H1 (cell line): ENCODE measurements around the gene CPXM2. TPM values are rescaled to one million over a fixed set of nuclear protein-coding genes. Genes with fewer than 3 reads are reported as not detected.

Source experiments
- CTCF ChIA-PET: fragments of 300-600 bp; sonication (Branson Sonifier 250); formaldehyde crosslinking; loops from one replicate; lab custom pipeline; 2021; ENCODE audit not compliant: partially characterized antibody; lab: Charles Lee
- POLR2A ChIA-PET: fragments of 300-600 bp; sonication (Branson Sonifier 250); formaldehyde crosslinking; loops from one replicate; lab custom pipeline; 2021; ENCODE audit warnings: inconsistent platforms; ENCODE audit not compliant: partially characterized antibody; lab: Charles Lee
- DNase-seq, 2 experiments: peaks; one replicate each; pipeline versions ENCODE4 v3.0.0 to v3.0.0-alpha.2; 2010 to 2022; ENCODE audit warnings: low spot score in 2 of 2, low read depth in 1 of 2, mixed read lengths in 1 of 2
- FAIRE-seq: peaks from 2 replicates; lab custom pipeline; 2011; peaks lifted over from hg19 to GRCh38; lab: Jason Lieb, UNC
- H2AFZ ChIP-seq: 2 replicates; pipeline ENCODE4 v1.8.1; 2012; ENCODE audit warnings: low read length, inconsistent platforms
- H2AK5ac ChIP-seq: 2 replicates; pipeline ENCODE4 v1.6.1; 2013; ENCODE audit warnings: low read depth, low read length
- H2BK120ac ChIP-seq: replicated peaks from 2 replicates; pipeline ENCODE3; 2013; ENCODE audit warnings: low read depth, low read length, inconsistent platforms
- H2BK12ac ChIP-seq: 2 replicates; pipeline ENCODE4 v1.6.1; 2013; ENCODE audit warnings: low read depth, low read length
- H2BK15ac ChIP-seq: 2 replicates; pipeline ENCODE4 v1.6.1; 2013; ENCODE audit warnings: low read length
- H2BK20ac ChIP-seq: 2 replicates; pipeline ENCODE4 v1.6.1; 2013; ENCODE audit warnings: low read length
- H2BK5ac ChIP-seq: 2 replicates; pipeline ENCODE4 v1.6.1; 2013; ENCODE audit warnings: low read depth, low read length
- H3K14ac ChIP-seq: 2 replicates; pipeline ENCODE4 v1.6.1; 2013; ENCODE audit warnings: inconsistent platforms; ENCODE audit not compliant: insufficient read length
- H3K18ac ChIP-seq: 2 replicates; pipeline ENCODE4 v1.6.1; 2013; ENCODE audit warnings: low read length; ENCODE audit errors: extremely low read depth
- H3K23ac ChIP-seq: 2 replicates; pipeline ENCODE4 v1.6.1; 2013; ENCODE audit warnings: inconsistent platforms; ENCODE audit not compliant: insufficient read length
- H3K23me2 ChIP-seq: 2 replicates; pipeline ENCODE4 v1.6.1; 2013; ENCODE audit warnings: low read depth, low read length
- H3K27ac ChIP-seq: 2 replicates; pipeline ENCODE4 v1.6.1; 2011; ENCODE audit warnings: low read depth, low read length, inconsistent platforms
- H3K27me3 ChIP-seq, 4 experiments: replicated peaks in 1 of 4; 1 replicate in 1 of 4; 2 replicates in 3 of 4; pipeline versions ENCODE4 v1.6.1 to v1.8.1; 2011 to 2013; ENCODE audit warnings: low read length in 3 of 4, mild to moderate bottlenecking in 3 of 4, inconsistent platforms in 2 of 4, mixed read lengths in 2 of 4, moderate library complexity in 1 of 4; ENCODE audit not compliant: control insufficient read depth in 3 of 4, insufficient read depth in 3 of 4; ENCODE audit errors: extremely low read depth in 1 of 4
- H3K36me3 ChIP-seq, 4 experiments: 2 replicates each; pipeline versions ENCODE4 v1.6.1 to v1.8.1; 2011 to 2013; ENCODE audit warnings: mild to moderate bottlenecking in 4 of 4, low read length in 3 of 4, moderate library complexity in 2 of 4, control low read depth in 1 of 4, inconsistent platforms in 1 of 4; ENCODE audit not compliant: insufficient read depth in 4 of 4, control insufficient read depth in 2 of 4
- H3K4ac ChIP-seq: replicated peaks from 2 replicates; pipeline ENCODE3; 2013; ENCODE audit warnings: low read length, low read depth, mixed read lengths, inconsistent platforms; ENCODE audit not compliant: insufficient read length
- H3K4me1 ChIP-seq, 4 experiments: replicated peaks in 1 of 4; 1 replicate in 1 of 4; 2 replicates in 3 of 4; pipeline versions ENCODE4 v1.6.1 to v1.8.1; 2011 to 2013; ENCODE audit warnings: low read length in 3 of 4, inconsistent platforms in 2 of 4, mixed read lengths in 1 of 4; ENCODE audit not compliant: insufficient read depth in 4 of 4, control insufficient read depth in 3 of 4
- H3K4me2 ChIP-seq, 2 experiments: 2 replicates each; pipeline versions ENCODE4 v1.6.1 to v1.8.1; 2011 to 2013; ENCODE audit warnings: low read depth in 2 of 2, low read length in 2 of 2, control low read depth in 1 of 2, inconsistent platforms in 1 of 2, mild to moderate bottlenecking in 1 of 2; ENCODE audit not compliant: insufficient read depth in 1 of 2
- H3K4me3 ChIP-seq, 4 experiments: fragments of 200-600, 300-600 bp in 1 of 4; sonication (generic), shearing (Covaris generic), sonication (Bioruptor Twin) in 1 of 4; 2 replicates each; pipeline versions ENCODE4 v1.5.1 to v1.8.1; 2011 to 2016; ENCODE audit warnings: low read length in 4 of 4, low read depth in 3 of 4, control low read depth in 2 of 4, inconsistent platforms in 2 of 4, mild to moderate bottlenecking in 2 of 4, mixed read lengths in 1 of 4, moderate library complexity in 1 of 4; ENCODE audit not compliant: insufficient read depth in 2 of 4; ENCODE audit errors: extremely low read depth in 1 of 4
- H3K56ac ChIP-seq: replicated peaks from 2 replicates; pipeline ENCODE3; 2013; ENCODE audit warnings: low read depth, mild to moderate bottlenecking, mixed read lengths, low read length, inconsistent platforms; ENCODE audit not compliant: insufficient read length
- H3K79me1 ChIP-seq: 2 replicates; pipeline ENCODE4 v1.6.1; 2013; ENCODE audit warnings: low read depth, low read length, control low read depth
- H3K79me2 ChIP-seq, 2 experiments: 2 replicates each; pipeline versions ENCODE4 v1.6.1 to v1.8.1; 2012 to 2013; ENCODE audit warnings: low read length in 2 of 2, mild to moderate bottlenecking in 2 of 2, inconsistent platforms in 1 of 2; ENCODE audit not compliant: insufficient read depth in 2 of 2, control insufficient read depth in 1 of 2
- H3K9ac ChIP-seq, 4 experiments: replicated peaks in 1 of 4; 1 replicate in 1 of 4; 2 replicates in 3 of 4; pipeline versions ENCODE4 v1.6.1 to v1.8.1; 2011 to 2013; ENCODE audit warnings: low read depth in 3 of 4, low read length in 3 of 4, control low read depth in 2 of 4, mild to moderate bottlenecking in 2 of 4, moderate library complexity in 2 of 4, inconsistent platforms in 1 of 4; ENCODE audit errors: extremely low read depth in 1 of 4
- H3K9me3 ChIP-seq, 2 experiments: 2 replicates each; pipeline versions ENCODE4 v1.6.1 to v1.8.1; 2012 to 2013; ENCODE audit warnings: mild to moderate bottlenecking in 2 of 2, moderate library complexity in 2 of 2, control low read depth in 1 of 2, inconsistent platforms in 1 of 2, low read depth in 1 of 2, low read length in 1 of 2, mixed read lengths in 1 of 2; ENCODE audit not compliant: insufficient read depth in 2 of 2
- H4K20me1 ChIP-seq, 2 experiments: replicated peaks in 1 of 2; 2 replicates each; pipeline versions ENCODE3 to v1.8.1; 2011 to 2013; ENCODE audit warnings: inconsistent platforms in 2 of 2, low read length in 2 of 2, mild to moderate bottlenecking in 1 of 2; ENCODE audit not compliant: insufficient read depth in 2 of 2, control insufficient read depth in 1 of 2
- H4K5ac ChIP-seq: 2 replicates; pipeline ENCODE4 v1.6.1; 2013; ENCODE audit warnings: low read length, low read depth, mixed read lengths, inconsistent platforms; ENCODE audit not compliant: insufficient read length
- H4K8ac ChIP-seq: 2 replicates; pipeline ENCODE4 v1.8.0; 2013; ENCODE audit warnings: mild to moderate bottlenecking, moderate library complexity, low read length, inconsistent platforms; ENCODE audit not compliant: insufficient read depth; ENCODE audit errors: extremely low read depth
- H4K91ac ChIP-seq: replicated peaks from 2 replicates; pipeline ENCODE3; 2013; ENCODE audit warnings: low read length, mixed read lengths, inconsistent platforms; ENCODE audit not compliant: insufficient read length
- ASH2L ChIP-seq: fragments of 200-600, 300-600 bp; sonication (generic); IDR thresholded peaks from one replicate; pipeline ENCODE4 v1.7.1; 2017; ENCODE audit warnings: low read length
- CHD1 ChIP-seq: IDR thresholded peaks from 2 replicates; pipeline ENCODE4 v1.6.1; 2012; ENCODE audit warnings: low read depth, low read length, improper control_type of control experiment
- CREB1 ChIP-seq: IDR thresholded peaks from 2 replicates; pipeline ENCODE4 v1.6.1; 2012; ENCODE audit warnings: inconsistent platforms
- CTBP2 ChIP-seq: IDR thresholded peaks from 2 replicates; pipeline ENCODE4 v1.7.0; 2011; ENCODE audit warnings: borderline replicate concordance, mild to moderate bottlenecking, moderate library complexity, mixed read lengths, low read length; ENCODE audit not compliant: insufficient read depth, insufficient read length
- KDM5A ChIP-seq: fragments of 200-600 bp; IDR thresholded peaks from 2 replicates; pipeline ENCODE4 v1.7.1; 2012; ENCODE audit warnings: mild to moderate bottlenecking, low read length, inconsistent platforms, mixed read lengths
- NRF1 ChIP-seq: IDR thresholded peaks from 2 replicates; pipeline ENCODE4 v1.6.1; 2011; ENCODE audit warnings: mild to moderate bottlenecking, low read depth, low read length, improper control_type of control experiment
- POLR2AphosphoS5 ChIP-seq: IDR thresholded peaks from 2 replicates; pipeline ENCODE4 v1.6.1; 2011; ENCODE audit warnings: low read depth, low read length
- SAP30 ChIP-seq: fragments of 300-600 bp; sonication (generic); IDR thresholded peaks from 2 replicates; pipeline ENCODE4 v1.7.1; 2012; ENCODE audit warnings: low read length, moderate library complexity, mild to moderate bottlenecking, inconsistent platforms; ENCODE audit not compliant: insufficient read depth, insufficient replicate concordance
- TAF7 ChIP-seq: optimal IDR thresholded peaks from 2 replicates; pipeline ENCODE3; 2011; ENCODE audit warnings: low read depth, mild to moderate bottlenecking, inconsistent platforms, low read length, moderate library complexity, borderline replicate concordance
- WGBS, 2 experiments: shearing (Covaris generic) in 1 of 2; methylation state at CpG; one replicate each; pipeline versions ENCODE4 v1.1.6 to v1.1.7; 2013 to 2015; ENCODE audit warnings: low lambda C conversion rate in 2 of 2, mixed read lengths in 2 of 2, inconsistent platforms in 1 of 2, low coverage in 1 of 2, missing lambda C conversion rate in 1 of 2; ENCODE audit not compliant: insufficient replicate concordance in 2 of 2, insufficient coverage in 1 of 2, insufficient read length in 1 of 2; ENCODE audit errors: extremely low coverage in 1 of 2, missing lambda C conversion rate in 1 of 2; 5-methylcytosine and 5-hydroxymethylcytosine counted together
- polyA plus RNA-seq, 7 experiments: library from polyadenylated mRNA; depleted of rRNA in 3 of 7; stranded (reverse) in 5 of 7; unstranded in 2 of 7; fragments of >200 nt in 5 of 7; fragments of 200-250 nt in 2 of 7; gene quantifications; 1 replicate in 5 of 7; 2 replicates in 1 of 7; 4 replicates in 1 of 7; pipeline versions ENCODE4 v1.2.1 to v1.2.3, GENCODE V29; 2011 to 2013; ENCODE audit warnings: missing spikeins in 2 of 7, mixed read lengths in 2 of 7
- total RNA-seq: library from RNA; stranded (reverse); fragmentation: NEBNext Ultra II Directional; extraction: Animal tissue kit (Norgen Biotek cat#: 25700); gene quantifications from 2 replicates; pipeline ENCODE4 v1.2.1, GENCODE V29; 2021
- TF ChIP-seq, protein P1 (sequence below), 3 experiments: IDR thresholded peaks; 1 replicate in 2 of 3; 2 replicates in 1 of 3; pipeline versions ENCODE4 v1.5.1 to v1.6.1; 2011; ENCODE audit warnings: low read length in 3 of 3, mild to moderate bottlenecking in 3 of 3, inconsistent platforms in 2 of 3, low read depth in 1 of 3, moderate library complexity in 1 of 3; ENCODE audit not compliant: insufficient read depth in 1 of 3; ENCODE audit errors: control extremely low read depth in 1 of 3

The CPXM2 gene
- total and polyA plus RNA-seq, 2 of the 8 experiments (the other 6 are each of a cell fraction or from before 2014, with no cell fraction given) = 2.4 to 2.9 TPM

DNA sequence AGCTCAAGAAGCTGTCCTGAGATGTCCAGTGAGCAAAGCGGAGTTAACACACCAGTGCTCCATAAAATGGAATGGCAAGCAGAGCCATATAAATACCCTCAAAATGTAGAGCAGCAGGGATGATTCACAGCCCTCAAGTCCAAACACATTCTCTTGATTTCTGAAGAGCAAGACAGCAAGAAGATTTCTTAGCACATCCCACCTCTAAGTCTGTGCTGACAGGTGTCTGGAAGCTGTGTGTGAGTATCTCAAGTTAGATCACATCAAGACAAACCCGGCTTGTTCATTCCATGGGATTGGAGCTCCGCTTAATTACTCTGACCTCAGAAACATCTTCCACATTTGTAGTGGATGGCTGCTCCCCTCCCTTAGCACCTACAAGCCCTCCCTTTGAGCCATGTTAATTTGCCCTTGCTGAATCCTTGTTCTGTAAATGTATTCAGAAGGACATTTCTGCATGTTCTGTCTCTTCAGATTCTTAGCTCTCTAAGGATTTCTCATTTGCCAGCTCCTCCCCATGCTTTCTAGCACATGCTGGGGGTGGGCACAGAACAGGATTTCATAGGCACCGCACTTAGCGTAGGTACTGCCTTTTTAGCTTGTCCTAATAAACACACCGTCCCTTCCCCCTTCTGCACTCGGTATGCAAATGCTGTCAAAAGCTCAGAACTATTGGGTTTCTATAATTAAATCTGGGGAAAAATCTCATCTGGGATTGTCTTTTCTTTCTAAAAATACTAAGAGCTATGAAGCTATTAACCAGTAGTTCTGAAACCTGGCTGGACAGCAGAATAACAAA lies 112.7 kb downstream of the CPXM2 start:
- H3K56ac ChIP-seq = no peak overlapping the region
- no peak overlapping the region for H2BK12ac ChIP-seq
- H3K36me3 ChIP-seq = no peaks in the 10 kb centered on the region
- H2BK20ac ChIP-seq = no peak overlapping the region
- H4K91ac ChIP-seq = no peak overlapping the region
- H3K4ac ChIP-seq = no peak overlapping the region
- H3K18ac ChIP-seq = no peak overlapping the region
- 0 out of 4 replicates have a peak overlapping the region, but pooled peaks of 1 of the 2 experiments have one; percentile 4 for H3K4me2 ChIP-seq
- H3K79me1 ChIP-seq = no peaks in the 10 kb centered on the region
- H3K79me2 ChIP-seq = no peaks in the 10 kb centered on the region
- no peak overlapping the region for H4K8ac ChIP-seq
- no peak overlapping the region for H3K9ac ChIP-seq
- H4K5ac ChIP-seq = no peak overlapping the region
- POLR2A ChIA-PET = no interaction called here
- no peak overlapping the region for H2AK5ac ChIP-seq
- WGBS, 2 experiments = 76% methylated on average over 6 of the region's 7 CpGs; no CpG with 5 or more reads in 1 of the 2 experiments
- no peak overlapping the region for H2BK15ac ChIP-seq
- peaks cover 0 to 9% (median 6%) of the 10 kb centered on the region in 4 experiments; a peak in 3 of 7 replicates for H3K27me3 ChIP-seq
- H3K23me2 ChIP-seq = no peaks in the 10 kb centered on the region
- FAIRE-seq (no peak), DNase-seq (no peak)
- no peak overlapping the region for H2AFZ ChIP-seq
- H3K9me3 ChIP-seq = no peaks in the 10 kb centered on the region
- no peak overlapping the region for H2BK5ac ChIP-seq
- no peak overlapping the region for H3K23ac ChIP-seq
- CTCF ChIA-PET = interaction anchor here (0.6 to 1.4 kb wide), 5 partner anchors 10 to 196 kb away, joined by 3 to 5 read pairs (median 3); no protein-coding TSS in a partner anchor
- no peak overlapping the region for H2BK120ac ChIP-seq
- no peak overlapping the region for H3K27ac ChIP-seq
- H3K4me1 ChIP-seq = peaks cover 4 to 15% (median 10%) of the 10 kb centered on the region in 4 experiments; a peak in 6 of 7 replicates
- H3K14ac ChIP-seq = no peak overlapping the region
- H4K20me1 ChIP-seq = no peaks in the 10 kb centered on the region
- no peak overlapping the region for H3K4me3 ChIP-seq
- TF ChIP-seq TAF7 = no peak
- no peak for TF ChIP-seq CHD1
- TF ChIP-seq SAP30 = no peak
- TF ChIP-seq POLR2AphosphoS5 = no peak
- TF ChIP-seq CREB1 = no peak
- TF ChIP-seq NRF1 = no peak
- TF ChIP-seq, protein P1, sequence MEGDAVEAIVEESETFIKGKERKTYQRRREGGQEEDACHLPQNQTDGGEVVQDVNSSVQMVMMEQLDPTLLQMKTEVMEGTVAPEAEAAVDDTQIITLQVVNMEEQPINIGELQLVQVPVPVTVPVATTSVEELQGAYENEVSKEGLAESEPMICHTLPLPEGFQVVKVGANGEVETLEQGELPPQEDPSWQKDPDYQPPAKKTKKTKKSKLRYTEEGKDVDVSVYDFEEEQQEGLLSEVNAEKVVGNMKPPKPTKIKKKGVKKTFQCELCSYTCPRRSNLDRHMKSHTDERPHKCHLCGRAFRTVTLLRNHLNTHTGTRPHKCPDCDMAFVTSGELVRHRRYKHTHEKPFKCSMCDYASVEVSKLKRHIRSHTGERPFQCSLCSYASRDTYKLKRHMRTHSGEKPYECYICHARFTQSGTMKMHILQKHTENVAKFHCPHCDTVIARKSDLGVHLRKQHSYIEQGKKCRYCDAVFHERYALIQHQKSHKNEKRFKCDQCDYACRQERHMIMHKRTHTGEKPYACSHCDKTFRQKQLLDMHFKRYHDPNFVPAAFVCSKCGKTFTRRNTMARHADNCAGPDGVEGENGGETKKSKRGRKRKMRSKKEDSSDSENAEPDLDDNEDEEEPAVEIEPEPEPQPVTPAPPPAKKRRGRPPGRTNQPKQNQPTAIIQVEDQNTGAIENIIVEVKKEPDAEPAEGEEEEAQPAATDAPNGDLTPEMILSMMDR (IDR thresholded peaks at IDR 0.05; ENCODE audit: control extremely low read depth in 1 of 3, insufficient read depth in 1 of 3, low read depth in 1 of 3, low read length in 3 of 3) = no peak
- TF ChIP-seq KDM5A = no peak
- no peak for TF ChIP-seq ASH2L
- TF ChIP-seq CTBP2 = no peak
